Stimulated activated CD4-positive, alpha-beta T cell treated with anti-CD3 and anti-CD28 coated beads, Interleukin-2, amount 100 ng/mL, for 4 hours (primary cell): Measurements from ENCODE around the gene ERP29.
"Not testable (repeated sequence)": the region's sequence is repeated elsewhere in the genome, so short reads cannot be mapped to it uniquely, and the experiment has no call there.

Experiments used
- DNase-seq: peaks from one replicate; pipeline ENCODE4 v3.0.0-alpha.2; 2020; ENCODE audit warnings: low read depth

ERP29 gene

GRCh38 chr12:112004041-112004440, 9.2 kb upstream of the ERP29 start:
- DNase-seq, result no peak

GRCh38 chr12:112005419-112006395, 7.5 kb upstream of the ERP29 start:
- DNase-seq, result no peak

- no peak for DNase-seq
These were observed 5.3 kb upstream of the ERP29 start for GRCh38 chr12:112007945-112008344.

GRCh38 chr12:112008918-112009317, 4.3 kb upstream of the ERP29 start:
- DNase-seq, result no peak

- not testable (repeated sequence) for DNase-seq
These were observed 3.6 kb upstream of the ERP29 start for GRCh38 chr12:112009596-112009995.

GRCh38 chr12:112010415-112011344, 2.5 kb upstream of the ERP29 start:
- DNase-seq, result no peak

GRCh38 chr12:112011685-112012084, 1.5 kb upstream of the ERP29 start:
- DNase-seq, result no peak

GRCh38 chr12:112013601-112014402, 576 bp downstream of the ERP29 start:
- DNase-seq, result peak; percentile 68

GRCh38 chr12:112015938-112016337, 2.7 kb downstream of the ERP29 start:
- no peak for DNase-seq

GRCh38 chr12:112017041-112017440, 3.8 kb downstream of the ERP29 start:
- DNase-seq, result no peak

GRCh38 chr12:112018571-112019237, 5.5 kb downstream of the ERP29 start:
- no peak for DNase-seq

- DNase-seq, result no peak
These were observed 7.8 kb downstream of the ERP29 start for GRCh38 chr12:112020947-112021457.

- no peak for DNase-seq
These were observed 9.2 kb downstream of the ERP29 start for GRCh38 chr12:112022241-112023016.

GRCh38 chr12:112023759-112024396, 10.7 kb downstream of the ERP29 start:
- no peak for DNase-seq

- DNase-seq, result no peak
These were observed 12.7 kb downstream of the ERP29 start for GRCh38 chr12:112025808-112026375.

- DNase-seq, result no peak
These were observed 16.1 kb downstream of the ERP29 start for GRCh38 chr12:112029301-112029700.

- no peak for DNase-seq
These were observed 18.2 kb downstream of the ERP29 start for GRCh38 chr12:112031472-112031871.

- DNase-seq, result no peak
These were observed 19.1 kb downstream of the ERP29 start for GRCh38 chr12:112032292-112032691.

GRCh38 chr12:112035219-112035785, 22.1 kb downstream of the ERP29 start:
- DNase-seq, result no peak
